HCT116 (cell line): ENCODE results near the gene HSPB1. TPM values are rescaled to one million over a fixed set of nuclear protein-coding genes. Genes with fewer than 3 reads are reported as not detected.

ENCODE experiments used
- ATAC-seq: fragments of 200-7000 bp; cut with Tn5 transposase; 2 replicates; pipeline ENCODE4 v1.9.1; 2020; ENCODE audit warnings: mild to moderate bottlenecking, moderate library complexity
- BruUV-seq: library from RNA; stranded (reverse); fragments of 400-500 nt; replicated peaks from 2 replicates; lab custom pipeline; 2021; lab: Mats Ljungman, UMichigan
- CTCF ChIA-PET: fragments of 300-600 bp; sonication (Branson Sonifier 250); formaldehyde crosslinking; loops from one replicate; lab custom pipeline; 2021; ENCODE audit warnings: antibody characterized with exemption; lab: Charles Lee
- POLR2A ChIA-PET: fragments of 300-600, 350-600 bp; sonication (Branson Sonifier 250); formaldehyde crosslinking; loops from one replicate; lab custom pipeline; 2021; ENCODE audit warnings: antibody characterized with exemption; lab: Charles Lee
- RAD21 ChIA-PET, 2 experiments: fragments of 300-600 bp; sonication (Branson Sonifier 250); formaldehyde crosslinking; loops; one replicate each; lab custom pipeline; 2023; ENCODE audit warnings: low total read pairs in 2 of 2; ENCODE audit not compliant: uncharacterized antibody in 2 of 2, unreplicated experiment in 2 of 2, low non-redundant PET in 1 of 2; lab: Charles Lee
- DNase-seq: peaks from one replicate; pipeline ENCODE4 v3.0.0-alpha.2; 2010; ENCODE audit warnings: low read depth, low spot score
- H2AFZ ChIP-seq: fragments of 200-600 bp; shearing (Covaris generic), sonication (generic); 2 replicates; pipeline ENCODE4 v1.6.1; 2017; ENCODE audit warnings: low read depth, mixed run types, mixed read lengths, antibody characterized with exemption, low read length; ENCODE audit not compliant: poor library complexity, severe bottlenecking
- H3K27ac ChIP-seq: 2 replicates; pipeline ENCODE4 v1.5.1; 2012; ENCODE audit warnings: low read depth, low read length
- H3K27me3 ChIP-seq: fragments of 200-600 bp; sonication (generic); 2 replicates; pipeline ENCODE4 v1.6.1; 2016; ENCODE audit warnings: mixed run types, low read length, mixed read lengths; ENCODE audit not compliant: insufficient read depth
- H3K36me3 ChIP-seq, 2 experiments: fragments of 200-500 bp in 1 of 2; fragments of 200-600 bp in 1 of 2; sonication (Bioruptor generic) in 1 of 2; sonication (generic) in 1 of 2; 2 replicates each; pipeline versions ENCODE4 v1.5.1 to v1.6.1; 2014 to 2016; ENCODE audit warnings: low read length in 2 of 2, inconsistent platforms in 1 of 2, mixed read lengths in 1 of 2, mixed run types in 1 of 2; ENCODE audit not compliant: insufficient read depth in 2 of 2, control insufficient read depth in 1 of 2
- H3K4me1 ChIP-seq, 2 experiments: fragments of 200-600 bp in 1 of 2; sonication (generic) in 1 of 2; 2 replicates each; pipeline versions ENCODE4 v1.5.1 to v1.6.1; 2012 to 2017; ENCODE audit warnings: low read length in 2 of 2, inconsistent platforms in 1 of 2, mild to moderate bottlenecking in 1 of 2, mixed read lengths in 1 of 2, mixed run types in 1 of 2, moderate library complexity in 1 of 2; ENCODE audit not compliant: insufficient read depth in 2 of 2, control insufficient read depth in 1 of 2
- H3K4me2 ChIP-seq: fragments of 200-600 bp; sonication (generic); 2 replicates; pipeline ENCODE4 v1.6.1; 2017; ENCODE audit warnings: mixed run types, low read length, mixed read lengths
- H3K4me3 ChIP-seq, 2 experiments: fragments of 200-600 bp in 1 of 2; sonication (generic) in 1 of 2; replicated peaks in 1 of 2; 2 replicates each; pipeline ENCODE4 v1.5.1; 2011 to 2016; ENCODE audit warnings: low read length in 2 of 2, control low read depth in 1 of 2, low read depth in 1 of 2, mild to moderate bottlenecking in 1 of 2, mixed read lengths in 1 of 2, mixed run types in 1 of 2
- H3K79me2 ChIP-seq: fragments of 200-600 bp; sonication (generic); 2 replicates; pipeline ENCODE4 v1.6.1; 2017; ENCODE audit warnings: mild to moderate bottlenecking, mixed run types, low read length, moderate library complexity, mixed read lengths; ENCODE audit not compliant: insufficient read depth
- H3K9ac ChIP-seq: fragments of 200-600 bp; sonication (generic); 2 replicates; pipeline ENCODE4 v1.6.1; 2016; ENCODE audit warnings: low read length, mixed read lengths
- H3K9me2 ChIP-seq: fragments of 200-600 bp; sonication (generic), shearing (Covaris generic); 2 replicates; pipeline ENCODE4 v1.6.1; 2017; ENCODE audit warnings: mixed run types, mild to moderate bottlenecking, moderate library complexity; ENCODE audit not compliant: insufficient read depth
- H3K9me3 ChIP-seq, 2 experiments: fragments of 200-500 bp in 1 of 2; fragments of 200-600 bp in 1 of 2; sonication (Bioruptor generic) in 1 of 2; sonication (generic) in 1 of 2; 2 replicates each; pipeline ENCODE4 v1.6.1; 2014 to 2017; ENCODE audit warnings: low read length in 2 of 2, mixed read lengths in 2 of 2, inconsistent platforms in 1 of 2, low read depth in 1 of 2, mild to moderate bottlenecking in 1 of 2, mixed run types in 1 of 2, moderate library complexity in 1 of 2; ENCODE audit not compliant: control insufficient read depth in 1 of 2, insufficient read depth in 1 of 2
- H4K20me1 ChIP-seq: fragments of 200-600 bp; sonication (generic), shearing (Covaris generic); 2 replicates; pipeline ENCODE4 v1.6.1; 2017; ENCODE audit warnings: mixed run types, mild to moderate bottlenecking, moderate library complexity; ENCODE audit not compliant: insufficient read depth
- CTCF ChIP-seq, 3 experiments: fragments of 200-600 bp in 1 of 3; sonication (generic) in 1 of 3; IDR thresholded peaks in 2 of 3; conservative IDR thresholded peaks in 1 of 3; 2 replicates each; pipeline ENCODE4 v1.5.1; 2012 to 2017; ENCODE audit warnings: low read depth in 2 of 3, low read length in 2 of 3, antibody characterized with exemption in 1 of 3, borderline replicate concordance in 1 of 3, control low read depth in 1 of 3, mild to moderate bottlenecking in 1 of 3, mixed read lengths in 1 of 3, mixed run types in 1 of 3, moderate library complexity in 1 of 3; ENCODE audit not compliant: insufficient read depth in 1 of 3
- MAX ChIP-seq: IDR thresholded peaks from 2 replicates; pipeline ENCODE4 v1.6.1; 2012
- POLR2AphosphoS5 ChIP-seq: IDR thresholded peaks from 2 replicates; pipeline ENCODE4 v1.6.1; 2011; ENCODE audit warnings: mild to moderate bottlenecking, low read depth, low read length, moderate library complexity
- YY1 ChIP-seq: IDR thresholded peaks from 2 replicates; pipeline ENCODE4 v1.6.1; 2011; ENCODE audit warnings: low read length, low read depth, moderate library complexity, mild to moderate bottlenecking; ENCODE audit not compliant: insufficient replicate concordance; ENCODE audit errors: extremely low read depth
- ZFX ChIP-seq: fragments of 450-650 bp; IDR thresholded peaks from 2 replicates; pipeline ENCODE4 v1.6.1; 2017
- intact Hi-C: fragments of 100-400 bp; cut with micrococcal nuclease; formaldehyde crosslinking; loops from 2 replicates; pipeline ENCODE4 v1.10.0; 2022
- total RNA-seq: library from RNA; stranded (reverse); gene quantifications from one replicate; pipeline ENCODE4 v1.2.1, GENCODE V29; 2021; ENCODE audit not compliant: unreplicated experiment

Gene HSPB1
- total RNA-seq, 1 experiment from 2014 or later: 524 TPM

GRCh38 chr7:76291351-76292212, 10.9 kb upstream of the HSPB1 start:
- H3K27me3 ChIP-seq: no peaks in the 10 kb centered on the region
- peak overlapping the region; percentile 43 to 45 for H3K4me3 ChIP-seq
- peak; percentile 95 for DNase-seq
- H3K9me2 ChIP-seq: no peaks in the 10 kb centered on the region
- peak; percentile 77 for ATAC-seq
- intact Hi-C loops: loop anchor here (1.0 kb wide), 2 partner anchors 12 to 23 kb away; no protein-coding TSS in a partner anchor
- peak overlapping the region; percentile 99 for H3K27ac ChIP-seq
- POLR2A ChIA-PET: interaction anchor here (0.6 to 2.4 kb wide), 9 partner anchors 10 to 125 kb away, joined by 3 to 21 read pairs (median 4); partner anchors contain the start of gene HSPB1
- H3K79me2 ChIP-seq: no peaks in the 10 kb centered on the region
- H3K4me1 ChIP-seq: peaks cover 65 to 80% of the 10 kb centered on the region in 2 experiments
- peak overlapping the region; percentile 78 for H3K4me2 ChIP-seq
- no TSS peak for BruUV-seq
- H3K36me3 ChIP-seq: no peaks in the 10 kb centered on the region; a peak in 1 of 4 replicates
- no peaks in the 10 kb centered on the region for H3K9me3 ChIP-seq
- RAD21 ChIA-PET: interaction anchor here (0.6 to 2.2 kb wide), 8 partner anchors 17 to 223 kb away, joined by 3 to 16 read pairs (median 3); no protein-coding TSS in a partner anchor
- H4K20me1 ChIP-seq: no peaks in the 10 kb centered on the region
- CTCF ChIA-PET: interaction anchor here (0.6 to 2.7 kb wide), 17 partner anchors 9 to 122 kb away, joined by 3 to 64 read pairs (median 3); no protein-coding TSS in a partner anchor
- no peak for TF ChIP-seq MAX
- peak; percentile 71 for TF ChIP-seq YY1
- peak; percentile 66; the same call in 1 of the 2 replicates for TF ChIP-seq ZFX
- peak; percentile 41 for TF ChIP-seq POLR2AphosphoS5
- peak in 2 of 3 experiments; percentile 95 to 97; a peak in 4 of 6 replicates for TF ChIP-seq CTCF (IDR thresholded peaks at IDR 0.05 in 2 of 3, conservative IDR thresholded peaks at IDR 0.05 in 1 of 3; ENCODE audit: borderline replicate concordance in 1 of 3, insufficient read depth in 1 of 3, low read depth in 2 of 3, low read length in 2 of 3)
- H3K9ac ChIP-seq: peak overlapping the region; percentile 62
- no peak overlapping the region for H2AFZ ChIP-seq
